Stimulated activated CD4-positive, alpha-beta T cell treated with anti-CD3 and anti-CD28 coated beads, TNF-alpha, amount 100 ng/mL, for 4 hours (primary cell): ENCODE results near the gene ARHGAP1.

Source experiments
- DNase-seq, 3 experiments: peaks; one replicate each; pipeline ENCODE4 v3.0.0-alpha.2; 2020; ENCODE audit warnings: low read depth in 3 of 3

The ARHGAP1 gene

GRCh38 chr11:46640036-46640788 lies 60.2 kb downstream of the ARHGAP1 start:
- DNase-seq, result no peak

- no peak for DNase-seq
These were observed 61.1 kb downstream of the ARHGAP1 start for GRCh38 chr11:46639197-46639839.

- no peak for DNase-seq
These were observed 62.9 kb downstream of the ARHGAP1 start for GRCh38 chr11:46637546-46637945.

GRCh38 chr11:46635557-46636139 lies 64.8 kb downstream of the ARHGAP1 start:
- DNase-seq, result no peak

- DNase-seq, result no peak
These were observed 66.9 kb downstream of the ARHGAP1 start for GRCh38 chr11:46633291-46634217.

GRCh38 chr11:46632502-46632901 lies 67.9 kb downstream of the ARHGAP1 start:
- no peak for DNase-seq

- no peak for DNase-seq
These were observed 68.7 kb downstream of the ARHGAP1 start for GRCh38 chr11:46631676-46632075.

GRCh38 chr11:46630237-46630636 lies 70.2 kb downstream of the ARHGAP1 start:
- no peak for DNase-seq

GRCh38 chr11:46628961-46629360 lies 71.5 kb downstream of the ARHGAP1 start:
- no peak for DNase-seq
